ENCODE measurements around the gene TBXA2R.

Gene TBXA2R

DNA sequence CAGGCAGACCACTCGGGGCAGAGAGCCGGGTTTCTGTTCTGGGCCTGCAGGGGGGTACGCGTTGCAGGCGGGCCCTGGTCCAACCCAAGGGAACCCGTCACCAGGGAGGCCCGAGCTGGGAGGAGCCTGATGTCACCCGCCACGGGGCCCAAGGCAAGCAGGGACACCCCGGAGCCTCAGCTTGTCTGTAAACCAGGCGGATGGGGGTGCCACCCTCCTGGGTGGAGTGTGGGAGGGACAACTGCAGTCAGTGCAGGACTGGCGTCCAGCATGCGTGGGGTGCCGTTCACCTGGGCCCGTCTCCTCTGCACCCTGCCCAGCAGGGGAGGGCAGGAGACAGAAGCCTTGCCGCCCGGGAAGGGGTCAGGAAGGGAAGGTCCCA lies 12.9 kb upstream of the TBXA2R start:
- no peak for DNase-seq (ENCODE audit: low spot score)

DNA sequence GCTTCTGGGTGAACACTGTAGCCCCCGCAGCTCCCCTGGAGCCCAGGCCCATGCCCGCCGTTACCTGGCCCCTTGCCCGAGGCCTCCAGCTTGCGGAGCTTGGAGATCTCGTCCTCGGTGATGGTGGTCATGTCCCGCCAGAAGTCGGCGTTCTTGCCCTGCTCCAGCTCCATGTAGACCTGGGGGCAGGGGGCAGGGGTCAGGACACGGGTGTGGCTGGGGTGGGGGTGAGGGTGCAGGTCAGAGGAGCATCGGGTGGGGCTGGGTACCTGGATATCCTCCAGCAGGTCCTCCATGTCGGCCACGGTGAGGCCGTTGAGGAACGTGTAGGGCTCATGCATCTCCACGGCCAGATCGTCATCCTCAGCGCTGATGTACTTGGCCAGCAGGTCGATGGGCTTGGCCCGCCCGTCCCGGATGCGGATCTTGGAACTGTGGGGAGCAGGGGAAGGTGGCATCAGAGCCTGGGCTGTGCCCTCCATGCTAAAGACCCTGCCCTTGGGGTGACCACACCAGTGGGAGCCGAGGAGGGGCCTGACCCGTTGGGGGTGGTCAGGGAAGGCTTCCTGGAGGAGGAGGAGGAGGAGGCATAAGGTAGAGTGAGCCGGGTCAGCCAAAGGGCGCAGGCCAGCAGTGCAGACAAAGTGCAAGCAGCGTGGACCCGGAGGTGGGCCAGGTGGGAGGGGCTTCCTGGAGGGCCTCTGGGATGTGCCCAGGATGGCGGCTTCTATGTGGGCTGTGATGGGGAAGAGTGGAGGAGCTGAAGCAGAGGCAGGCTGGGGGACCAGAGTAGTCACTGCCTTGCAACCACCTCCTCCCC lies 12.3 kb upstream of the TBXA2R start:
- no peak for DNase-seq (ENCODE audit: low spot score)

DNA sequence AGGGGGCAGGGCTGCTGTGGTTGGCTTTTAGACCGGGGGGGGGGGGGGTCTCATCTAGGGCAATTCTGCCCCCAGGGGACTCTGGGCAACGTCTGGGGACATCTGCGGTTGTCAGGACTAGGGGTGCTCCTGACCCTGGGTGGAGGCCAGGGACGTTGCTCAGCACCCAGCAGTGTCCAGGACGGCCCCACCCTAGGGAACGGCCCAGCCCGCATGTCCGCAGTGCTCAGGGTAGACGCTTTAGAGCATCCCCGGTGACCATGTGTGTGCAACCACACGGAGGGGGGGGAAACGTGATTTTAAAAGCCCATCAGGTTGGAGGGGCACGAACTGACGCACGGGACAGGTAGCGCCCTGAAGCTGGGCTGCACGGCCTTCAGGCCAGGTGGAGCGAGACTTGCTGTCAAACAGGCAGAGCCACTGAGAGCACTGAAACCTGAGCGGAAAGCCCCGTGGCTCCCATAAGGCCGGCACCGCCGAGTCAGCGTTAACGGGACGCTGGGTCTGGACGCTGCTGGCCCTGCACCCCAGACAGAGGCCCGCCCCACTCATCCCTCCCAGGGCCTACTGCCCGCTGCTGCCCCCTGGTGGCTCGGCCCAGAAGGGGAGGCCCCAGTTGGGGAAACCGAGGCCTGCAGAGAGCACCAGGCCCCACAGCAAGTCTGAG lies 11.6 kb upstream of the TBXA2R start:
- DNase-seq (ENCODE audit: low spot score): peak; percentile 95

DNA sequence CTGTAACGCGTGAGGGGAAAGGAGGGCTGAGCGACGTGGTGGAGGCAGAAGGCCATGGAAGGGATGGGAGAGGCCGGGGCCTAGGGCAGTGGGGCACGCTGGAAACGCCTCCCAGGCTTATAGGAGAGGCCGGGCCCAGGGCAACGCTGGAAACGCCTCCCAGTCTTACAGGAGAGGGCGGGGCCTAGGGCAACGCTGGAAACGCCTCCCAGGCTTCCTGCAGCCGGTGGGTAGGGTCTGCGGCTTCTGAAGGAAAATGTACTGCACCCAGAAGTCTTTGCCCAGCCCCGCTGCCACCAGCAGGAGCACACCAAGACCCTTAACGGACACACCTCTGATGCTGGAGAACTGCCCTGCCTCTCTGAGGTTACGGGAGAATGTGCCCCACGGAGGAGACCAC lies 10.8 kb upstream of the TBXA2R start:
- DNase-seq (ENCODE audit: low spot score): no peak

DNA sequence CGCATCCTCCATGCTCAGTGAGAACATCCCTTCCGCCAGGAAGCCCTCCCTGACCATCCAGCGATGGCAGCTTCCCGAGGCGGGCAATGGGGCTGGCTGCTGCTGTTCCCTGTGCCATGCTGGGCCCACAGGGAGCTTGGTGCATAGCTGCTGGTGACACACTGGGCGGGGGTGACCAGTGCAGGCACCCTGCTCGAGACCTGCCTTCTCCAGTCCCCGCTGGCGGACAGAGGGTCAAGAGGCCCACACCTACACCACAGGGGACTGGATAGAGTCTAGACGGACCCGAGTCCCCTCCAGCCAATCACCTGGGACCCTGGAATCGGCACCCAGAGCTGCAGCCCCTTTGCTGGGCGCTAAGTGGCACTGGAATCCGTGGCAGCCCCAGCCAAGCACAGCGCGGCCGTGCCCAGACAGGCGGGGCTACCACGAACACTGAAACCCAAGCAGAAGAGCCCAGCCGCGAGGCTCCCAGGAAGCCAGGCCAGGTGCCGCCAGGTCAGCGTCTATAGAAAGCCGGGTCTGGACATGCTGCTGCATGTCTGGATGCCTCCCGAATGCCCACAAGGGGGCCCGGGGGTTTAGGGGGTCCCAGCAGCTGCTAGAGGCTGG lies 9.0 kb upstream of the TBXA2R start:
- DNase-seq (ENCODE audit: low spot score): no peak

DNA sequence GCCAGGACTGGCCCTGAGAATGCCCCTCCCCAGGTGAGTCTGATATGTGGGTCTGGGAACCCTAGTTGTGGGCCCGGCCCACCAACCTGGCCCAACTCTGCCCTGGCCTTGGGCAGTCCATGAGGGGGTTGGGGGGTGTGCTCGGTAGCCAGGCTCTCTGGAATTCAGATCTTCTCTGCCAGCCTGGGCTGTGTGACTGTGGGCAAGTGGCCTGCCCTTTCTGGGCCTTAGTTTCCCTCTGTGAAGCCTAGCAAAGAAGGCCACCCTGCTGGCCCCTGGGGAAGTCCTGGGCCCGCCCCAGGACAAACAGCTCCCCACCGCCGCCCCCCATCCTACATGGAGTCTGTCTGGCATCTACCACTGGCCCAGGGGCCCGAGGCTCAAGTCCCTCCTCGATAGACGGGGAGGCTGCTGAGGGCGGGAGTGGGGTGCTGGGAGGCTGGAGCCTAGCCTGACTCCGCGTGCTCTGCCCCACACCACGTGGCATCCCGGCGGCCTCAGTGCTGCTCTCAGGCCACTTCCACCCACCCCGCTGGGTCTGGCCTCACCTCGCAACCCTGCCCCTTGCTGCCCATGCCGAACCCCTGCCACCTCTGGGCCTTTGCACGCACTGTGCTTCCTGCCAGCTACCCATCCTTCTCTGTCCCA lies 8.3 kb upstream of the TBXA2R start:
- no peak for DNase-seq (ENCODE audit: low spot score)

DNA sequence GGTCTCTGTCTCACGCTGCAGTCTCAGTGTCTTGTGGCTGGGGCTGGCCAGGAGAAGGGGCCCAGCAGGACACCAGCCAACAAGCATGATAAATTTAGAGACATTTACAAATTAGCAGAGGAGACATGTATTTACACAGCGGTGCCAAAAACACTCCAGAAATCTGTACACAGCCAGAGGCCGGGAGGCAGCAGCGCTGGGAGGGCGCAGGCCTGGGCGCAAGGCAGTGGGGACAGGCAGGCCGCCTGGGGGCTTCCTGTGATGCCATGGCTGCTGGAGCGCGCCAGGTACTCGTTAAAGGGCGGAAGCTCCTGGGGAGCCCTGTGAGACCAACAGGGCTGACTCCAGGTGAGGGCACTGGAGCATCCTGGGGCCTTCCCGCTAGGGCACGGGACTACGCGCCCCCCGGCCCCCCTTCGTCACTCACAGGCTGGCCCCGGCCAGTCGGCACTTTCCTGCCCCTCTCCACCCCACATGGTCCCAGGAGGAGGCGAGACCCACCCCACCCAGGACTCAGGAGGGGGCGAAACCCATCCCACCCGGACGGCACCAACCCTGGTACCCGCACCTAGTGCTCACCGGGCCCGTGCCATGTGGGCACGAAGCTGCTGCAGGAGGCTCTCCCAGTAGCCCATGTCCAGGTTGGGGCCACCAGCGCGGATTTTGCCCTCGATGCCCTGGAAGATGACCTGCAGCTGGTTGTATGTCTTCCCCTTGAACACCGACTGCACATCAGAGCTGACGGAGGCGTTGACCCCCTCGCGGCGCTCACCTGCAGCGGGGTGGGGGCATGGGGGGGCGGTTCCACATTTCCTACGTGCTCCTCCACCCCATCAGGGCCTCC lies 7.4 kb upstream of the TBXA2R start:
- DNase-seq (ENCODE audit: low spot score): no peak

DNA sequence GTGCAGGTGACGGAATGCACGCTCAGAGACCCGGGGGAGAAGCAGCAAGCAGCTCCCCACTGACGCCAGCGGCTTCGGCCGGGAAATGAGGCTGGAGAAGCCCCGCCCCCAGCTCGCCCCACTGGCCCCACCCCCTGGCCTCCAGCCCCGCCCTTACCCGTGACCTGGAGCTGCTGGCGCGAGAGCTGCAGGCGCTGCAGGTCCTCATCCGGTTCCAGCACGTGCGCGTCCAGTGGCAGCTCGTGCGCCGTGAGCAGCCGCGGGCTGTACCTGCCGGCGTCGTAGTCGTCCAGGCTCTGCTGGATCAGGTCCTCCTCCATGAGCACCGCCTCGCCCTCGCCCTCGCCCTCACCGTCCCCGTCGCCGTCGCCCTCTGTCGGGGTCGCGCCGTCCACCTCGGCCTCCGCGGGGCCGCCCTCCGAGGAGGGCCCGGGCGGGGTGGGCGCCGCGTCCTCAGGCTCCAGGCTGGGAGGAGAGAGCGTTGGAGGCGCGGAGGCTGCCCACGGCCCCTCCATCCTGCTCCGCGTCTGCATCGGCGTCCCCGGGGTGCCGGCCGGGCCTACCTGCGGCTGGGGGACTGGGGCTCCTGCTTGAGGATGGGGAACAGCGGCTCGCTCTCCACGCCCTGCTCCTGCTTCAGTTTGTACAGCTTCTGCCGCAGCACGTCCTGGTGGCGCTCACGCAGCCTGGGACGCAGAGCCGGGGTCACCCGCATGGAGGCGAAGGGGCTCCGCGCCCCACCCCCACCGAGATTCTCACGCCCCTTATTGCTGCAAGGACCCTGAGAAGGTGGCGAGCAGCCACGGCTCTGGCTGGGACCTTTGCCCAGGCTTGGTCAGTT lies 6.4 kb upstream of the TBXA2R start:
- no peak for DNase-seq (ENCODE audit: low spot score)

DNA sequence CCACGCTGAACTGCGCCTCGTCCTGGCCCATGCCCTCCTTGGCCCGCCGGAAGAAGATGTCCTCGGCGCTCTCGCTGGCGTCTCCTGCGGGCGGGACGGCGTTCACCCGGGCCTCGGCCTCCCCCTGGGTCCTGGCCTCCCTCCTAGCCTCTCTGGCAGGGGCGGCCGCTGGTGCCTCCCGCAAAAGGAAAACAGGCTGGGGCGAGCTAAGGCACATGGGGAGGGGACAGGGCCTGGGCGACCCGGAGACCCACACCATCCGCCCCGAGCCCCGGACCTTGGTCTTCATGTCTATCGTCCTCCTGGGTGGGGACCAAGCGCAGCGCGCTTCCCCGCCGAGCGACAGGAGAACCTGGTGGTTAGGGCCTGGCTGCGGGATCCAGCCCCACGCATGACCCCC lies 5.7 kb upstream of the TBXA2R start:
- DNase-seq (ENCODE audit: low spot score): no peak

DNA sequence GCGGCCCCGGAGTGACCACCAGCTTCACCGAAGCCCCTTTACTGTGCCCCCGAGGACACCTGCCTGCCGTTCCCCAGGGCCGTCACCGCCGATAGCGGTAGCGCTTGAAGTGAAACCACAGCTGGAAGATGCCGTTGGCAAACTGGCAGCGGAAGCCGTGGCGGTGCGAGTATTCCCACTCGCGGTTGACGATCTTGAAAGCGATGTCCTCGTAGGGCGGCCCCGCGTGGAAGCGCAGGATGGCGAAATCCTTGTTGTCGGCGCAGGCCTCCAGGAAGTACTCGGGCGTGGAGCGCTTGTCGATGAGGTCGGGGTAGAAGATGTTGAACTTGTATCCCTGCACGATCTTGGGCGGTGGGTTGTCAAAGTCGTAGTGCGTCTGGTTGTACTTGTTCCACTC lies 5.2 kb upstream of the TBXA2R start:
- DNase-seq (ENCODE audit: low spot score): no peak

DNA sequence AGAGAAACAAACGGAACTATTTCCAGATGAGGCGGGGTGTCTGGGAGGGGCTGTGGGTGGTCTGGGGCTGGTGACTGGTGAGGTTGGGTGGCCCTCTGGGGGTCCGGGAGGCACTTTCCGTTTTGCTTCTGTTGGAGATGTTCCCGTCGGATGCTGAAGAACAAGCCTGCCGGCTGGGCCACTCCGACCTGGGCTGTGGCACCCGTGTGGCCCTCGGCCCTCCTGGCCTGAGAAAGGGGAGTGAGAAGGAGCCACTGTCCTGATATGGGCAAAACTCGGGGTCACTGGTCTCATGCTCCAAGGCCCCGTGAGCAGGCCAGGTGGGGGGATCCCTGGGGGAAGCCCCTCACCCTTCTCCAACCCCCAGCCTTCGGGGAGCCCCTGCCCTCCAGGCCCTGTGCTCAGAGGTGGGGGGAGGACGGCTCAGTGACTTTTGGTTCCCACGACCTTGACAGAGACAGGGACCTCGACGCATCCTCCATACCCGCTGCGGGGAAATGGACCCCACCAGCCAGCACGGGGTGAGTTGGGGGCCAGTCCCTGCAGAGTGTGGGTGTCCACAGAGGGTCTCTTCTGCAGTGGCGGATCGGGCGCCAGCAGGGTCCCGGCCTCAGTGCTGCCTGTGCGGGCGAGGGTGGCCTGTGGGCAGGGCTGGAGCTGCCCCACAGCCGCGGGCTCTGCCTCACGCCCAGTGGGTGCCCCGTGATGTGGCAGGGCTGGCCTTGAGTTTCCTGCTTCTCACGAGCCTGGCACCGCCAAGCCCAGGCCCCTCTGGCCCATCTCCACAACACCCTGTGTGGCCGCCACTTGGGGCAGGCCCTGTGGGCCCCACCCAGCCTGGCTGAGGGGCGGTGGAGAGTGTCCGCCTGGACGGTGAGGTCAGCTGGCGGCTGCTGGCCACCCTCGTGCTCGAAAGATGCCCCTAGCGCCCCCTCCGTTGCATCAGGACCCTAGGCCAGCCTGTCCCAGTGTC lies 4.4 kb upstream of the TBXA2R start:
- no peak for DNase-seq (ENCODE audit: low spot score)

DNA sequence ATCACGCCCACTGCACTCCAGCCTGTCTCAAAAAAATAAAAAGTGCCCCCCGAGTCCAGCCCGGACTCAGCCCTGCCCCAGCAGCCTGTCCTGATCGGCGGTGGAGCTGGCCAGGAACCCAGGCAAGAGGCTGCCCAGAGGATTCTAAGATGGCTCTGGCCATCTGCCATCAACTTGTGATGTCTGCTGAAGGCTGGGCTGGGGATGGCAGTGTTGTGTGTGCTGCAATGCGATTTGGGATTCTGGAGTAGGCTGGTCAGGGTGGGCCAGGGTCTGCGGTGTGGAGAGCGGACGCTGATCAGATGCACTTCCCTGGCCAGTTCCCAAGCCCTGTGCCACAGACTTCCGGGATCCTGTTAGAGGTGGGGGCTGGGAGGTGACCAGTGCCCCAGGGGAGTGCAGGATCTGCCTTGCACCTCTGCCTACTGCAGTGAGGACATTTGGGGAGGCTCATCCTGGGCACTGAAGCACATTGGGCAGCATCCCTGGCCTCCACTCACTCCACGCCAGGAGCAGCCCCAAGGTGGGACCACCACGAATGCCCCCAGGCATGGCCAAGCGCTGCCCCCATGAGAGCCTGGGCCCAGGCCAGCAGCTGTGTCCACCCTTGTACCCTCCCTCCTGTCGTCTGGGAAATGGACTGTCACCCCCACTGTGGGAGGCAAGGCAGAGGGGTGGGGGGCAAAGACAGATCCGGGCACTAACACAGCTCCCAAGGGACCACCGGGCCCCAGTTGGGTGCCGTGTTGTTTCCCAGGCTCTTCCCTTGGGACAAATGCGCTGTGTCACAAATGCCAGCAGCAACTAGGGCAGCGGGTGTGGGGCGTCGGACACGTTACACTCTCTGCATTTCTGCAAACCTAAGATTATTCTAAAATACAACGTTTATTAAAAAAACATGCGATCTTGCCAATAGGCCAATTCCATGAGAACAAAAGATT lies 3.4 kb upstream of the TBXA2R start:
- DNase-seq (ENCODE audit: low spot score): no peak

DNA sequence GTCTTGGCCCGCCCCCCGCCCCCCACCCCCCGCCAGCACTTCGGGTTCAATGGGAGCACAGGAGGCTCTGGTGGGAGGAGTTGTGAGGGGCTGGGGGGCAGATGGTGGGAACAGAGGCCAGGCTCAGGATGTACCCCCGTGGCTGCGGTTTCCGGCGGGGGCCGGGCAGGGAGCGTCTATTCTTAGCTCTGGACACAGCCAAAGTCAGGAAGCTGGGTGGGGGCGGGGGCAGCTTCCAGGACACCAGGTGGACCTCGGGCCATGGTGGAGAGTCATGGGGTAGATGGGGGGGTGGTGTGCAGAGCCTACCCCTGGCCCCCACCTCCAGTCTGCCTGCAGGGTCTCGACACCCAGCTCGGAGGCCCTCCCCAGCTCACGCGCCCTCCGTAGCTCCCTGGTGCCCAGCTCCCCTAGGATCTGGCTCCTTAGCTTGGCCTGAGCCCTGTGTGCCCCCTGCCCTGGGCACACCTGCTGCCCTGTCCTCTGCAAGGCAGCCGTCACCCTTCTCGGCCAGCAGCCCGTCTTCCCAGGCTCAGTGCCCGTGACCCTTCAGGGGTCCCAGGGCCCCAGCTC lies 2.2 kb upstream of the TBXA2R start:
- peak; percentile 60 for DNase-seq (ENCODE audit: low spot score)

DNA sequence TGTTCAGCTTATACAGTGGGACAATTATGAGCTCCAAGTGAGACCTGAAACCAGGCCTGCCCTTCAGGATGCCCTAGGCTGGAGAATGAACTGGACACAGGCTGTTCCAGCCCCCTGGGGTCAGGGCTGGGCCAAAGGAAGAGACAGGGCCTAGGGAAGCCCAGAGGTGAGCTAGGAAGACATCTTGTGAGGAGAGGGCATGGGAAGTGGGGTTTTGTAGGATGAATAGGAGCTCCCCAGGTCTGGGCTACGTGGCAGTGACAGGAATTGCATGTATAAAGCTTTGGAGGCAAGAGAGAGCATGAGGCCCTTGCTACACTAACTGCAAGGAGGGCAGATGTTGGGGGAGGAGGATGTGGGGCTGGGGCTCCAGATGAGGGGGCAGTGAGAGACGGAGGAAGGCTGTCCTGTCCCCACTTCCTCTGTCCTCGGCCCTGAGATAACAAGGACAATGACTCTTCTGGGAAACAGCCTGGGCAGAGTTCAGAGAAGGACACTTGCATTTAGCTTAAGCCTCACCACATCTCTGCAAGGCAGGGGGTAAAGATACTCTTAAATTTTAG lies 1.5 kb upstream of the TBXA2R start:
- no peak for DNase-seq (ENCODE audit: low spot score)

DNA sequence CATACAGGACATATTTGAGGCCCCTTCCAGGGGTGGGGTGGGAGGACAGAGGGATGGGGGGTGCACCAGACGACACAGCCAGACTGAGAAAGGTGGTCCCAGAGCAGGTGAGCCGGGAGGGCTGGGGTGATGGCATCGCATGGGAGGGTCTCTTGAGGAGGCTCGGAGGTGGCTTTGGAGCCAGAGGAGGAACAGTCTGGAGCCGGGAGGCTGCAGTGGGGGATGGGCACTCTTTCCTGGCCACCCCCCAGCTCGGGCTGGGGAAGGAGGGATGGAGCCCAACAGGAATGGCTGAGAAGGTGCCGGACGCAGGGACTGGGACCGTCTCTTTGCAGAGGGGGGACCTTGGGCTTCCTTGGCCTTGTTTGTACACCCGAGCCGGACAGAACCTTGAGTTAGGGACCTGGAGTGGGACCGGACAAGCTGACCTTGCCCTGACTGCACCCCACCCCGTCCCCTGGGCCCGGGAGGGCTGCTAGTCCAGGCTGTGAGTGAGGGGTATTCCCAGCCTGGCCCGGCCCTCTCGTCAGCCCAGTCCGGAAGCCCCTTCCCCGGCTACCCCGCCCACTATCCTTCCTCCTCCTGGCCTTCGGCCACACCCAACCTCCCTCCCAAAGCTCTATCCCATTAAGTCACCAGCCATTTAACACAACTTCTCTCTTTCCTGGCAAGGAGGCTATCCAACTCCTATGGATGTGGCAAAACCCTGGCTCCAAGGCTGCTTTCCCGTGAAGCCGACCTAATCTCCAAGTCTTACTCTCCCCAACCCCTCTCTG lies 816 bp upstream of the TBXA2R start:
- peak; percentile 52 for DNase-seq (ENCODE audit: low spot score)

DNA sequence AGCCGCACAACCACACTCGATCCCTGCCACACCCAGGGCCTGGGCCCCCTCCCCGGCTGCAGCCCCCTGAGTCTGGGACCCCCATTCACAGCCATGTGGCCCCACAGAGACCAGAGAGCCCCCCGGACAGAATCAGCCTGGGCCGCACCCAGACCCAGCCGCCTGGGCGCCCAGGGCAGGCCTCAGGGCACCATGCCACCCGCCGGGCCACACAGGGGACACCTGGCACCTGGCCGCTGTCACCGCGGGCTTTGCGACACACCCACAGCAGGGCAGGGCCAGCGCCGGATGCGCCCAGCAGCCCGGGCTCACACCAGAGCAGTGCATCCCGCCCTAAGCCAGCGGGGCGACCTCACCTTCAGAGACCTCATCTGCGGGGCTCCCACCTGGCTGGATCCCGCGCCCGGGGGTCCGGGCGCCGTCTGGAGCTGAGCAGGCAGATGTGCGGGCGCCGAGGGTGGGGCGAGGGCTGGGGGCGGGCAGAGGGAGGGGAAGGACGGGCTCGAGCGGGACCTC lies 443 bp downstream of the TBXA2R start:
- DNase-seq (ENCODE audit: low spot score): no peak

DNA sequence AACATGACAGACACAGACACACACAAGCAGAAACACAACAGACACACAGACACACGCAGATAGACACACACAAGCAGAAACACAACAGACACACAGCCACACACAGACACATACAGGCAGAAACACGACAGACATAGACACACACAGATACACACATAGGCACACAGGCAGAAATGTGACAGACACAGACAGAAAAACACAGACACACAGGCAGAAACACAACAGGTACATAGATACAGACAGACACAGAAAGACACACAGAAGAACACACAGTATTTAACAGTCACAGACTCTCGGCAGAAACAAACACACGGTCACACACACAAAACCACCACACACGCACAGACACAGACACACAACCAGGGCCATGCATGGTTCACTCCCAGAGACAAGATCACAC lies 905 bp downstream of the TBXA2R start:
- no peak for DNase-seq (ENCODE audit: low spot score)
